Suppressor macrophage treated with lipopolysaccharide for 4 hours (primary cell): ENCODE results near the gene MINK1.
A peak's percentile ranks its signal among the peaks of the same experiment; 100 is the strongest.
"Not testable (repeated sequence)": the region's sequence is repeated elsewhere in the genome, so short reads cannot be mapped to it uniquely, and the experiment has no call there.

Experiments
- DNase-seq: peaks from one replicate; pipeline ENCODE4 v3.0.0-alpha.2; 2020

MINK1 gene

GRCh38 chr17:4812690-4813089 is 20.4 kb upstream of the MINK1 start:
- DNase-seq: no peak

GRCh38 chr17:4815043-4815675 is 18.0 kb upstream of the MINK1 start:
- DNase-seq: no peak

- DNase-seq: no peak
These were observed 16.3 kb upstream of the MINK1 start for GRCh38 chr17:4816826-4817225.

- no peak for DNase-seq
These were observed 14.9 kb upstream of the MINK1 start for GRCh38 chr17:4818276-4818675.

GRCh38 chr17:4822835-4823234 is 10.3 kb upstream of the MINK1 start:
- DNase-seq: no peak

- no peak for DNase-seq
These were observed 9.6 kb upstream of the MINK1 start for GRCh38 chr17:4823373-4824089.

- DNase-seq: no peak
These were observed 5.7 kb upstream of the MINK1 start for GRCh38 chr17:4827399-4827798.

- DNase-seq: not testable (repeated sequence)
These were observed 337 bp upstream of the MINK1 start for GRCh38 chr17:4832829-4833177.

GRCh38 chr17:4833941-4834680 is 971 bp downstream of the MINK1 start:
- peak; percentile 73 for DNase-seq

- no peak for DNase-seq
These were observed 1.5 kb downstream of the MINK1 start for GRCh38 chr17:4834681-4835020.

GRCh38 chr17:4836221-4836620 is 3.1 kb downstream of the MINK1 start:
- no peak for DNase-seq

- DNase-seq: no peak
These were observed 4.5 kb downstream of the MINK1 start for GRCh38 chr17:4837471-4838308.

- no peak for DNase-seq
These were observed 5.2 kb downstream of the MINK1 start for GRCh38 chr17:4838309-4838785.

- DNase-seq: no peak
These were observed 6.1 kb downstream of the MINK1 start for GRCh38 chr17:4839221-4839620.

GRCh38 chr17:4839965-4840892 is 7.1 kb downstream of the MINK1 start:
- no peak for DNase-seq

GRCh38 chr17:4840893-4841242 is 7.7 kb downstream of the MINK1 start:
- DNase-seq: no peak

GRCh38 chr17:4842376-4842775 is 9.2 kb downstream of the MINK1 start:
- DNase-seq: no peak

- peak; percentile 33 for DNase-seq
These were observed 10.3 kb downstream of the MINK1 start for GRCh38 chr17:4843321-4844000.

GRCh38 chr17:4845118-4845517 is 12.0 kb downstream of the MINK1 start:
- DNase-seq: peak; percentile 90

- no peak for DNase-seq
These were observed 13.7 kb downstream of the MINK1 start for GRCh38 chr17:4846635-4847390.
